SIG-M5 treated with dmso at 0.1 percent for 504 hours (cell line): Measurements from ENCODE around the gene TNIK.

ENCODE experiments used
- DNase-seq: peaks from one replicate; lab custom pipeline; 2025; ENCODE audit not compliant: unreplicated experiment; lab: John Stamatoyannopoulos, UW

TNIK gene

DNA sequence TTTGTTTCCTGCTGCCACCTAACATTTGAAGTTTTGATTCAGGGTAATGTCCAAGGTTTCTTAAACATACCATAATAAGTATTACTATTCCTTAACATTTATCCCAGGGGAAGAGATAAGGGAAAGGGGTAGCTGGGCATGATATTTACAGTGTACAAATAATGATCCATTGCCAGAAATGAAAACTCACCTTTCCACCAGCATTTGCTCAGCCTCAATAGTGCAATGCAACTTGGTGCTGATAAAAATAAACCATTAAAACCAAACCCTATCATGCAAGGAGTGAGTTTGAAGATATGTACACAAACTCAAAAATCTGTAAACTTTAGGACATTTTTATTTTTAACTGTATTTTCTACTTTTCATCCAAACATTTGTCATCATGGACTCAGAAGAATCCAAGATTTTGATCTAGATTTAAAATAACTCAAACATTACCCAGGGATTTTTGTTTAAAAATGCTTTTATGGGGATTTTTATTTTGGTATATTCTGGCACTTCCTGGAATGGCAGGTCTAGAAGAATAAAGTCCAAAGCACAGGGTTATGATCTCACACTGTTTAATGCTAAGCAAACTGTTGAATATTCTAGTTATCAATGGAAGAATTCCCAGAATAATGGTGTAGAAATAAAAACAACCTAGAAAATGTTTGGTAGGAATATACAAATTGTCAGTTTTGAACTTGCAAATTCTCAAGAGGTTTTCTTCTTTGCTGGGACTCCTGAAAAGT, 401.2 kb downstream of the TNIK start:
- DNase-seq, result no peak

DNA sequence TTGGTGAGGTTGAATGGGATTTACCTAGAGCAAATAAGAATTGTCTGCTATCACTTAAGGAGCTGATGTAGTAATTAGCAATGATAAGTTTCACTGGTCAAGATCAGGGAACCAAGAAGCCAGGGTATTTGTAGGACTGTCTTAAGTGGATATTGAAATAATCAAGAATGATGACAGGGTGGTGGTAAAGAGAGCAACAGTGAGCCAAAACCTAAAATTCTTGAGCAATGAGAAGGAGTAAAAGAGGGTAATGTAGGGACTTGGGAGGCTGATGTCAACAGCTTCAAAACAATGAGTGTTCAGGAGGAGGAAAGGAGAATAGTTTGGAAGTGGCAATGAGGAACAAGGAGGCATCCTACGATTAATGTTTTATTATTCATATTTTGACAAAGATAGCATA, 402.1 kb downstream of the TNIK start:
- no peak for DNase-seq

DNA sequence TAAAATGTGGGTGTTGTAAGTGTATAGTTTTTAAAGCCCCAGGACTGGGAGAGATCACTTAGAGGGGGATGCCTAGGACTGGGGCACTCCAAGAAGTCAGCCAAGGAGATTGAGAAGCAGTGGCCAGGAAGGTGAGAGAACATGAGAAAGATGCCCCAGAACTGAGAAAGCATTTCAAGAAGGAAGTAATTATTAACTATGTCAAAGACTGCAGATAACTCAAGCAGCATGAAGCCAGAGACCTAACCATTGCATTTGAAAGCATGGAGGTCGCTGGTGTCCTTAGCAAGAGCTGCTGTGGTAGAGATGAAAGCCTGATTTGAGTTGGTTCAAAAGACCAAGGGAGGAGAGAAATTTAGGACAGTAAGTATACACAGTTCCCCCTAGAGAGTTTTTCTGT, 403.1 kb downstream of the TNIK start:
- no peak for DNase-seq

DNA sequence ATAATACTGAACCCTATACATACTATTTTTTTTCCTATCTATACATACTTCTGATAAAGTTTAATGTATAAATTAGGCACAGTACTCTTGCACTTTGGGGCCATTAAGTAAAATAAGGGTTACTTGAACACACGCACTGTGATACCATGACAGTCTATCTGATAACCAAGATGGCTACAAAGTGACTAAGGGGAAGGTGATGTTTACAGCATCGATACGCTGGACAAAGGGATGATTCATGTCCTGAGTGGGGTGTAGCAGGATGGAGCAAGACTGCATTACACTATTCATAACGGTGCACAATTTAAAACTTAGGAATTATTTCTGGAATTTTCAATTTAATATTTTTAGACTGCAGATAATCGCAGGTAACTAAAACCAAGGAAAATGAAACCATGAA, 403.7 kb downstream of the TNIK start:
- DNase-seq, result no peak

DNA sequence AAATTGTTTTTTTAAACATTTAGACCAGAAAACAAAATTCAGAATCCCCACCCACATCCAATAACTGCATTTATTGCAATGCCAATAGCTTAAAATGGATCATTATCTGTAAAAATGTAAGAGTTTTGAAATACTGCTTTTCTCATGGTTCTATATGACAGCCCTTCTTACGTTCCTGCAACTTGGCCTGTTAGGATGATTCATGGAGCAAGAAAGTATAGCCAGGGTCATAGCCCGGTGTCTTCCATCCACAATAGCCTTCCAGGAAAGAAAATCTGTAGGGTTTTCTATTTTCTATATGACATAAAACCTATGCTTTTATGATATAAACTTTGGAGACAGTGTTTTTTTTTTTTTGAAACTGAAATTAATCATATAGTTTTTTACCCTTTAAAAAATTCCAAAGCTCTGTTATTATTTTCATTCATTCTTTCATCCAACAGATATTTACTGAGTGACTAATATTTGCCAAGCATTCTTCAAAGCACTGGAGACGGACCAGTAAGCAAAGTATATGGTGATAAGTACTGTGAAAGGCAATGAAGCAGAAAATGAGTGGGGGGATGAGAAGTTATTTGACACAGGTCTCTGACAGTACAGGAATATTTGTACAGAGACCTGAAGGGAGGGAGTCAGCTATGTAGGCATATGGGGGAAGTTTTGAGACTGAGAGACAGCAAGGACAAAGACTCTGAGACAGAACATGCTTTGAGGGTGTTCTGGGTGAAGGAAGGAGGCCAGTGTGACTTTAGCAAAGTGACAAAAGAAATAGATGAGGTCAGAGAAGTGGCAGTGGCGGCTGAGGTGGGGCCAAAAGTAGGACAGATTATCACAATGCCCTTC, 404.6 kb downstream of the TNIK start:
- no peak for DNase-seq

DNA sequence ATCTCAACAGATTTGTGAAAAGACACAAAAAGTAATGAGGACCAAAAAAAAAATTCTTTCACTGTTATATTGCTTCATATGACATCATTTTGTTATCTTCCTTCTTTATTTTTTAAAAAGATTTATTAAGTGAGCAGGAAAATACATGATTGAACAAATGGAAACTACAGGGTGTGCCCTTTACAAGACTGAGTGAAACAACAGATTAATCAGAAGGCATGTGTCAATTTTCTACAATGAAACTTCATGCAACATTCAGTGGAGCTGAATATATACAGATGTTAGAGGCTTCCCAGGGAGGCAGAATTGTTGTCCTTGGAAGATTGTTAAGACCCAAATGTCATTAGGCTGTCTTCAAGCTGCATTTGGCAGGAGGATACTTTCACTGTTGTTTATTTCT, 405.3 kb downstream of the TNIK start:
- no peak for DNase-seq

DNA sequence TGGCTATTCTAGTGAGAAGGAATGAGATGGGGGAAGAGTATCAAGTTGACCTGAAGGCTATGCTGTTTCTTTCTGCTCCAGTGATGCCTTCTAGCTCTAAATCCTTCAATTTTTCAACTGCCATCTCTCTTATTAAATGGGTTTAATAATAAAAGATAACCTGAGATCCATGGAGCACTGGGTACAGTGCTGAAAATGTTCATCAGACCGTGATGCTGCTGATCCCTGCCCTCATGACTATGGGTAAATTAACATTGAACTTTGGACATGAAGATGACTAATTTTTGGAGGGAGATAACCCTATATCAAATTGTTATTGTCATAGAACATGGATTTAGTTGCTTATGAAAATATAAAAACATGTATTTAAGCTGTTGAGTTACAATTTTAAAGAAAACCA, 406.0 kb downstream of the TNIK start:
- no peak for DNase-seq

DNA sequence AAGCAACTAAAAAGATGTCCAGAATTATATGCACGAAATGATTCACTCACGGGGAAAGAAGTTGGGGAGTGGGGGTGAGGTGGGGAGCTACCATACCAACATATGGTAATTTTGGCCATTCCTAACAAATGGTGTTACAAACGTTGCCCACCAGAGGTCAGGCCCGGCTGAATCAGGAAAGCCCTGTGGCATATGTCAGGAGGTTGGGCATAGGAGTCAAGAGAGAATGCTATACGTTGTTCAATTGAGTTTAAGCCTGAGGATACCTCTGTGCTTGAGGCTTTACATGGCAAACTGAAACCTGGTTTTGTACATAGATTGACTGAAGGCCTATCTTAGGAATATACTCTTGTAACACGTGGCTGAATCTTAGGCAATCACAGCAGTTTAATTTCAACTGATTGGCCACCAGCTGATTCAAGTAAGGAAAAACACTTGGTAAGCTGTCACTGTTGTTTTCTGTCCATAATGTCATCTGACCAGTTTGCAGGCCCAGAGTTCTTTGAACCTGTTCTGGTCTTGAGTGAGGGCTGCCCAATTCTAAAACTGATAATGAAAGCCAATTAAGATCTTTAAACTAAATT, 410.3 kb downstream of the TNIK start:
- peak; percentile 41 for DNase-seq

DNA sequence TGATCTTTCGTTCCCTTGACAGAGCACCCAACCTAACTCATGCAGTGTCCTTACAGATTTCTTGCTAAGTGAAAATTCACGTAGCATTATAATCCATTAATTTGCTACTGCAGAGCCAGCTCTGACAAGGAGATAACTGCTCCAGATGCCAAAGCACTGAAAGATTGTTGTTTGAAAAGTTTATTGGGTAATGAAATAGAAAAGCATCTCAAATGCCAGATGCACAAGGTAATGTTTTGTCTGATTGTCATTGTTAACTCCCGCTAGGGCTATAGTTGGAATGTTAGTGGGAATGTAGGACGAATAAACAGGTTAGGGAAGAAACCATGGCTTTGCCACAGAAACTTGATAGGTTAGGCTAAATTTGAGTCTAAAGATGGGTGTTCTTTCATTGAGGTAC, 413.4 kb downstream of the TNIK start:
- DNase-seq, result no peak

DNA sequence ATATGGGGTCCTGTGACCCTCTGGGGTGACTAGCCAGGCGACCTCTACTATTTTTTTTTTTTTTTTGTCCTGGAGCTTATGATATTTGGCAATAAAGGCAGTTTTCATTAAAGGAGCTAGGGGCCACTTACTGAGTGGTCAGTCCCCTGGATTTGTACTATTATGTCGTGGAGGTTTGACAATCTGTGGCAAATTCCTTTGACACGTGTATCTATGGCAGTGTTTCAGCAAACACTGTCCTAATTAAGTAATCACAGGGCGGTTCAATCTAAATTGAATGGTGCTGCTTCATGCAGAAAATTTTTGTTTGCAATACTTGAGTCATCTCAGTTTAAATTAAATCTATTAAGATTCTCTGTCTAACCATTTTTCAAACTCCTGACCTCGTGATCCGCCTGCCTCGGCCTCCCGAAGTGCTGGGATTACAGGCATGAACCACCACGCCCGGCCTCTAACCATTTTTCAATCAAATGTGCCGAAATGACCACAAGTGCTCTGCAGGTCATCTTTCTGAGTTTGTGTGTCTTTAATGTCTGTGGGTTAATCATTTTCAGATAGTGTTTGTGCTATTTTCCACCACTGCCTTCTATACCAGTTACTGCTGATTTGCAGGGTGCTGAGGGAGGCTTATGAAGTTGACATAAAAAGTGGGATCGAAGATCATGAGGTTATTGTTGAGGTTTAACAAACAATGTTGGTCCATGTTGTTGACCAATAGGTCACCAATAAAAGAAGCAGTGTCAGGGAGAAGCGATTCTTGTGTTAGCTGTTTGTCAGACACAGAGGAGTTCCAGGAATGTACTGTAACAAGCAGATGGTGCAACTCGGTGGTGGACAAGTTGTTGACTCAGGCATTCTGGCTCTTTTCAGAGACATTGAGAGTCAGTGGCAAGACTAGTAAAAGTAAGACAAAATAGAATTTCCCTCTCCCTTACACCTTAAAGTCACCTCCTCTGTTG, 415.1 kb downstream of the TNIK start:
- no peak for DNase-seq

DNA sequence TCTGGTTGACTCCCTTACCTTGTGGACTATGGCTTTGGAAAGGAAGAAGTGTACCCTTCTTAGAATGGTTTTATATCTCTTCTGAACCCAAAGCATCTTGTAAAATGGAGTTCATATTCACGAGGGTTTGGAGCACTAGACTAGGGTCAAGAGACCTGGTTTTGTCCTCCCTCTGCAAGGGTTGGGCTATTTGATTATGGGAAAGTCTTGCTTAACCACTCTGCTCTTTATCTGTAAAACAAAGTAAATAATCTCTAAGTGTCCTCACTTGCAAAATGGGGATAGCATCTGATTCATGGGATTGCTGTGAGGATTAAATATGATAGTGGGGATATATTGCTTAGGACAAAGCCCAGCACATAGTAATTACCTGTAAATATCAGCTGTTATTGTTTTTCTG, 415.8 kb downstream of the TNIK start:
- DNase-seq, result no peak

DNA sequence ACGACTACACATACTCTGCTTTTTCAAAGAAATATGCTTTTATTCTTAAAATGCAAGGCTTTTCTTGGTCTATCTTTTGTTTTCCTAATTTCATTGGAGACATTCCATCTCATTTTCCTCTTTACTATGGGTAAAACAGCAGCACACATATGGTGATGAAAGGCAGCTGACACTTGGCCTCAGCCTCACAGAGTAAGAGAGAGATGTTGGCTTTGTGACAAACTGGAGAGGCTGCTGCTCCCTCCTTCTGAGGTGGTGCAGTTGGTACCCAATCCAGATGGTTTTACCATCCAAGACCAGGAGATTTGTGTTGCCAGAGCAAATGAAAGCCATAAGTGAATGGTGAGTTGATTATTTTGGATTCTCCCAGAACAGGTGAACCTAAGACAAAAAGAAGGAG, 420.5 kb downstream of the TNIK start:
- DNase-seq, result no peak

DNA sequence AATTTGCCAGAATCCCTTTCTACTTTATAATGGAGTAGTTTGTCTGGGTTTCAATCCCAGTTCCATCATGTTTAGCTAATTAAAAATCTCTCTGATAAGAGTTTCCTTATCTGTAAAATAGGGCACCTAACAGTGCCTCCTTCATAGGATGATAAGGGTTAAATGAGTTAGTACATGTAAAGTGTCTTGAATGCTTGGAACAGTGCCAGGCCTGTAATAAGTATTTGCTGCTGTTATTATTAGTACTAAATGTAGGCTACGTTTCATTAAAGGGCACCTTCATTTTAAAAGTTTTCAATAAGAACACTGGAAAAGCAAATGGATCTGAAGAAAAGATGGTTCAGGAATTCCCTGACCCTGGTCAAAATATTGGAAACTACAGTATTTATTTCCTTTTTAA, 421.9 kb downstream of the TNIK start:
- no peak for DNase-seq

DNA sequence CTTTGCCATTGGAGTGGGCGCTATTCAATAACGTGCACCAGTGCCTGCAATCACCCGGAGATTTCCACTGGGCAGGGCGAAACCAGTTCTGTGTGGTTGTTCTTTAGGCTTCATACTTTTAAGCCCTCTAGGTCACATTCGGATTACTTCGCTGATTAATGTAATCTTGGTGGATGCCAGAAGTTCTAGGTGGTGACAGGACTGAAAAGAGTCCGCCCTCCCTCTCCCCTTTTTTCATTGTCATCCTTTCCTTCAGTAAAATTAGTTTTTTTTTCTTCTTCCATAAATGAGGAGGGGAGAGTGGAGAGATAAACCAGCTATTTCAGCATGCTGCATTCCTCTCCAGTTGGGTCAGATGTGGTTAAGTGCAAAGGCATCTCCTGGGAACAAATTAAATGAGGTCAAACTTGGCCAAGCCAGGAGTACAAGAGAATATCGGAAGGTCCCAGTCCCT, 431.4 kb downstream of the TNIK start:
- no peak for DNase-seq

DNA sequence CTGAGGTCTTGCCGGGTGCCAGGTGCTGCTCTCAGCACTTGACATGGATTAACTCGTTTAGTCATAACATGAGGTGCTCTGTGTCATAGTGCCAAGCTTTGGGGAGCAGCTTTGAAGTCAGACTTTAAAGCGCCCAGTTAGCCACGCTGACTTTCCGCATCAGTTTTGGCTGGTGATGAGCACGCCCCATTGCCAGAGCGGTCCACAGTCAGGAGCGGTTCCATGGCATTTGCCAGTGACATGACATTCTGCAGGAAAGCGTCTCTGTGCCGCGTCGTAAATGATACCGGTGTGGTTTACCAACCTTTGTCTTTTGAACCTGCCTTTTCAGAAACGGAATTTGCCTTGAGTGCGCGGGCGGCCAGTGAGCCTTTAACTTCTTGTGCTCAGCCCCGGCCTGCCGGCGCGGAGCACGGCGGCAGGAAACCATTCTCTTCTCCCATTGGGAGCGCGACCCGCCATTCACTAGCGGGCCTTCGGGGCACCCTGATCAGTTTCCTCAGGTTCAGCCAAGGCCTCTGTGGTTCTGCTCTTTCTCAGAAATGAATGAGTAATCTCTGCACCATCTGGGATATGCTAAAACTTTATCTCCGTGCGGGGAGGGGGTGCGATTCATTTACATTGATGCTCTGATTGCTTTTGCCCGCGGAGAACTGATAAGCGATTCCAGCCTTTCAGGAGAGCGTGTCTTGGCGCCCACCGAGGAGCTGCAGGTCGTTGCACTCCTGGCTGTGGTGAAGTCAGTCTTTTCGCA, 432.0 kb downstream of the TNIK start:
- no peak for DNase-seq

DNA sequence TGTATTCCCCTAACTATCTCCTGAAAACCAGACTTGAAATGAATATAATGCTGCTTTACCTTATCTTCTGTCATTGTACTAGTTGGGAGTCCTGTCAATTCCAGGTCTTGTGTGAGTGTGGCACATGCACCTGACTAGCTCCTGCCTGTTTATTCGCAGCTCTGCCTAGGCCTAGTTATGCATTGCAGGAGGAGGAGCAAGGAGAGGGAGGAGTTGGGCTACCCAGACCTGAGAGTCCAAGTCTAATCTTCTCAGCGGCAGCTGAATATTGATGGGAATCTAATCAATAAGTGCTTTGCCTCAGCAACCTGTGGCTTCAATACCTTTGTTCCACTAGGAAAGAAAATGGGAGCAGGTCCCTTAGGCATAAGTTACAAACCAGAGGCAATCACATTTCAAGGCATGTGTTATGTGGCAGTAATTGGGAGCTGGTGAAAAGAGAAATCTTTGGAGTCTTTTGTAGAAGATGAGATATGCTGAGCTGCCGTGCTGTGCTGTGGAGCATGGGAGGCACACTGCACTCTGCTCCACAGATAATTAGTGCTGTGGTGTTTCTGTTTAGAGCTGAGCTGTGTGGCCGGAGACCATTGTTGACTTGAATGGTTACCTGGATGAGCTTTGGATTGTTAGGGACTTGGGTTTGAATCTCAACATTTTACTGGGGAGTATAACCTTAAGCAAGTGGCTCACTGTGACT, 433.5 kb downstream of the TNIK start, which contains the start of gene SLC2A2:
TSS of gene SLC2A2 (minus strand) at position 124 of the 697 bp plus-strand sequence. CDS start at position 74, 50 bp downstream.
- DNase-seq, result no peak

DNA sequence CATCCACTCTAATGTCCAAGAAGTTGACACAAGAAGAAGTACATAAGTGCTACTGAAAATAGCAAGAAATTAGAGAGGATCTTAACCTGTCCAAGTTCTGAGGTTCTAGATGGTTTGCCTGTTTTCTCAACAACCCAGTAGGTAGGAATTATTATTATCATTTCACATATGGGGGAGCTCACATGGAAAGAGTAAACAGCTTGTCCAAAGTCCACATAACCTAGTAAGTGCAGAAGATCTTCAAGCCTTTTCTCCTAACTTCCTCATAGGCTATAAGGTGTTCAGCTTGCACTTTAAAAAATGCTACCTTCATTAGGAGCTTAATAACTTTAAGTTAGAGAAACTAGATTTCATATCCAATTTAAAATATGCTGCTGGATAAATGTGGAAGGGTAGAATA, 436.6 kb downstream of the TNIK start:
- no peak for DNase-seq

DNA sequence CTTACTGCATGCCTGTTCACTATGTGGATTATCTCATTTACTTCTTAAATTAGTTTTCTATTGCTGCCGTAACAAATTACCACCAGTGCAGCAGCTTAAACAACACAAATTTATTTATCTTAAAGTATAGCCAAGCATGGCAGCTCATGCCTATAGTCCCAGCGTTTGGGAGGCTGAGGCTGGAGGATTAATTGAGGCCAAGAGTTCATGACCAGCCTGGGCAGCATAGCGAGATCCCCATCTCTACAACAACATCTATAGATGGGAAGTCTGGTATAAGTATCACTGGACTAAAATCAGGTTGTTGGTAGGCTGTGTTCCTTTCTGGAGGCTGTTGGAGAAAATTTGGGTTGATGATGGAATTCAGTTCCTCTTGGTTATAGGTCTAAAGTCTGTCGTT, 438.8 kb downstream of the TNIK start:
- DNase-seq, result no peak

DNA sequence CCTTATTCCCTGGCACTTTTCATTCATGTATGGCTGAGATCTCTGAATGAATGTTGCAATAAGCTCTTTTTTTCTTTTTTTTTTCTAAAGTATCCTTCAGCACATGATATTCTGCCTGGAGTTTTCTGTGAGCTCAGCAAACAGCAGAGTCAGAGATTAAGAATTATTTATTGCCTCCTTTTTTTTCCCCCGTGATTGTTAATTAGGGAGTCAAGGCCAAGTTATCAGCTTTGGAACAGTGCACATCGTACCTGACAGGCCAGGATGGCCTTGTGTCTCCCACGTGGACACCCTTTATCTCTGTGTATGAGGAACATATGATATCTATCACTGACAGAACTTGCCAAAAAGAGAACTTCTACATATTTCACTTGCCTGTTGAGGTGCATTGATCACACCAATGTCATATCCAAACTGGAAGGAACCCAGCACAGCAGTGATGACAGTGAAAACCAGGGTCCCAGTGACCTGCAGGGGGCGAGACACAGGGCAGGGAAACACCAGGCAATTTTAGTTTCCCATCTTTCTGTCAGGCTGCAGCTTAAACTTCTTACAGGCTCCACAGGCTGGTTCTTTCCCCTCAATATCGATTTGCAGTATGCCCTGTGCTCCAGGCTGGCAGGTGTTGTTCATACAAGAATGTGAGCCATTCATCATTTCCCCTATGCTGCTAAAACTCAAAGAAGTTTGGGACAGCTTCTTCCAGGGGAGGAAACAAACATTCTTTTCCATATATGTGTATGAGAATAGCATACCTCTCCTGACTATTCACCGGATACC, 441.9 kb downstream of the TNIK start:
- DNase-seq, result no peak
